Left lung (tissue), 10 donors: ENCODE measurements around the gene SPEF1. TPM values are rescaled to one million over a fixed set of nuclear protein-coding genes. Genes with fewer than 3 reads are reported as not detected.

Experiments
- ATAC-seq: fragments of 200-7000 bp; cut with Tn5 transposase; one replicate; pipeline ENCODE4 v1.9.1; 2020; ENCODE audit warnings: moderate library complexity
- DNase-seq, 4 donors: peaks; one replicate each; pipeline ENCODE4 v3.0.0-alpha.2; 2013 to 2020
- H3K27ac ChIP-seq, 2 donors: fragments of 200-600 bp; sonication (generic) in 1 of 2; one replicate each; pipeline versions ENCODE4 v1.5.0 to v1.8.0; 2020 to 2021
- H3K27me3 ChIP-seq, 2 donors: fragments of 200-600 bp; sonication (generic) in 1 of 2; one replicate each; pipeline versions ENCODE4 v1.5.0 to v1.8.0; 2020 to 2021
- H3K36me3 ChIP-seq, 2 donors: fragments of 200-600 bp; sonication (generic) in 1 of 2; one replicate each; pipeline versions ENCODE4 v1.5.0 to v1.8.0; 2020 to 2021
- H3K4me1 ChIP-seq, 2 donors: fragments of 200-600 bp; one replicate each; pipeline ENCODE4 v1.8.0; 2021
- H3K4me3 ChIP-seq, 2 donors: fragments of 200-600 bp; sonication (generic) in 1 of 2; one replicate each; pipeline versions ENCODE4 v1.5.0 to v1.8.0; 2020 to 2021; ENCODE audit warnings: mild to moderate bottlenecking in 1 of 2
- H3K9me3 ChIP-seq, 2 donors: fragments of 200-600 bp; sonication (generic) in 1 of 2; one replicate each; pipeline versions ENCODE4 v1.5.0 to v1.8.0; 2020 to 2021
- CTCF ChIP-seq, 2 donors: fragments of 200-600 bp; sonication (generic) in 1 of 2; IDR thresholded peaks; one replicate each; pipeline versions ENCODE4 v1.5.0 to v1.8.0; 2021; ENCODE audit warnings: antibody characterized with exemption in 2 of 2
- intact Hi-C, 2 donors: fragments of 100-400 bp; cut with DNase I; formaldehyde crosslinking; loops; one replicate each; pipeline versions ENCODE4 v1.11.2 to v1.14.2; 2022
- polyA plus RNA-seq, 6 donors: library from polyadenylated mRNA; unstranded; fragments of 120-200 nt; gene quantifications; one replicate each; pipeline ENCODE4 v1.2.1, GENCODE V29; 2013; ENCODE audit not compliant: insufficient read length in 6 of 6
- total RNA-seq, 2 donors: library from RNA; stranded (reverse); fragmentation: NEBNext Ultra II Directional; extraction: Animal tissue kit (Norgen Biotek cat#: 25700); gene quantifications; one replicate each; pipeline ENCODE4 v1.2.1, GENCODE V29; 2021
- donor health status: DM: no; HTN: yes; CAD: no.
- donor health status: DM: no; HTN: no; CAD: no.

SPEF1 gene
- total and polyA plus RNA-seq, 8 donors: 0.26 to 4.0 (median 1.9) TPM

- TF ChIP-seq CTCF (IDR thresholded peaks at IDR 0.05): no peak
- DNase-seq: no peak
Measured at GRCh38 chr20:3733119-3733995, 47.9 kb downstream of the SPEF1 start.

GRCh38 chr20:3732327-3733118 is 48.7 kb downstream of the SPEF1 start, which contains the start of gene HSPA12B:
Gene HSPA12B (plus strand): TSS chr20:3732685. CDS start chr20:3738675, 5,990 bp downstream.
- ATAC-seq (peak; percentile 8), DNase-seq (peak in 1 of 4 donors; percentile 70)
- TF ChIP-seq CTCF (IDR thresholded peaks at IDR 0.05): no peak
- no peaks in the 10 kb centered on the region for H3K9me3 ChIP-seq
- peaks cover 5 to 58% of the 10 kb centered on the region in 2 donors for H3K27me3 ChIP-seq
- intact Hi-C loops: no loop called here
- peak within 1 kb of the TSS; percentile 57 to 69 for H3K27ac ChIP-seq
- peaks cover 6 to 28% of the 10 kb centered on the region in 2 donors for H3K4me1 ChIP-seq
- peak within 1 kb of the TSS; percentile 21 to 51 for H3K4me3 ChIP-seq
- H3K36me3 ChIP-seq: no peaks in the 10 kb centered on the region

More at GRCh38 chr20:3733119-3733995, 47.9 kb downstream of the SPEF1 start:
- Histone ChIP-seq H3K27me3 (peaks cover 5 to 50% of the 10 kb centered on the region in 2 donors), H3K27ac (peak overlapping the region; percentile 57 to 69), H3K9me3 (no peaks in the 10 kb centered on the region), H3K4me1 (peaks cover 6 to 32% of the 10 kb centered on the region in 2 donors), H3K4me3 (peak overlapping the region; percentile 21 to 51), H3K36me3 (no peaks in the 10 kb centered on the region)
- intact Hi-C loops: no loop called here
- no peak for ATAC-seq

- Histone ChIP-seq H3K36me3 (no peaks in the 10 kb centered on the region), H3K4me1 (peaks cover 6 to 24% of the 10 kb centered on the region in 2 donors), H3K4me3 (no peak overlapping the region), H3K27me3 (peaks cover 5 to 64% of the 10 kb centered on the region in 2 donors), H3K9me3 (no peaks in the 10 kb centered on the region), H3K27ac (peak overlapping the region in 1 of 2 donors; percentile 55)
- TF ChIP-seq CTCF (IDR thresholded peaks at IDR 0.05): no peak
- DNase-seq: no peak
- ATAC-seq: no peak
- intact Hi-C loops: no loop called here
Measured at GRCh38 chr20:3731944-3732326, 49.3 kb downstream of the SPEF1 start.

GRCh38 chr20:3730803-3731672 is 50.2 kb downstream of the SPEF1 start:
- intact Hi-C loops: no loop called here
- ATAC-seq: no peak
- Histone ChIP-seq H3K4me3 (no peak overlapping the region), H3K4me1 (peaks cover 6 to 15% of the 10 kb centered on the region in 2 donors), H3K36me3 (no peaks in the 10 kb centered on the region), H3K27me3 (peaks cover 5 to 73% of the 10 kb centered on the region in 2 donors), H3K9me3 (no peaks in the 10 kb centered on the region), H3K27ac (peak overlapping the region in 1 of 2 donors; percentile 18)
- no peak for TF ChIP-seq CTCF (IDR thresholded peaks at IDR 0.05)
- DNase-seq: no peak
